ENCODE data around the gene SIN3B.
A peak's percentile ranks its signal among the peaks of the same experiment; 100 is the strongest.
"Not testable (repeated sequence)": the region's sequence is repeated elsewhere in the genome, so short reads cannot be mapped to it uniquely, and the experiment has no call there.

Gene SIN3B

GRCh38 chr19:16829010-16829821 is at the start of gene SIN3B:
Gene SIN3B (plus strand): TSS chr19:16829398. CDS start chr19:16829421, 23 bp downstream.
- DNase-seq (ENCODE audit: extremely low read depth in 1 of 2, low read depth in 1 of 2) = peak; percentile 65 to 83

DNA sequence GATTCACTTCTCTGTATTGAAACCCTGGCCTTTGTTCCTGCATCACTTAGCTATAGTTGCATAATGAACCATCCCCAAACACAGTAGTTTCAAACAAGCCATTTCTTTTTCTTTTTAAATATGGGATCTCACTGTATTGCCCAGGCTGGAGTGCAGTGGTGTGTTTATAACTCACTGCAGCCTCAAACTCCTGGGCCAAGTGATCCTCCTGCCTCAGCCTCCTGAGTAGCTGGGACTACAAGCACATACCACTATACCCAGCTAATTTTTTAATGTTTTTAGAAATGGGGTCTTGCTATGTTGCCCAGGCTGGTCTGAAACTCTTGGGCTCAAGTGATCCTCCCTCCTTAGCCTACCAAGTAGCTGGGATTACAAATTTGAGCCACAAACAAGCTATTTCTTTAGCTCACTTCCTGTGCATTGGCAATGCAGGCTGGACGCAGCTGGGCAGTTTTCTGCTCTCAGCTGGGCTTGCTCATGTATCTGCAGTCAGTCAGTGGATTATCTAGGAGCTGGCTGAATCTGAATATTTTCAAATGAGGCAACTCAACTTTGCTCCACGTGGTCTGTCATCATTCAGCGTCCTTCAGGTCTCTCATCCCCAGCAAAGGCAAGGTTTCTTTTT is 49.5 kb upstream of the SIN3B start:
- DNase-seq (ENCODE audit: extremely low read depth in 1 of 2, low read depth in 1 of 2) = no peak

GRCh38 chr19:16782719-16783118 is 46.5 kb upstream of the SIN3B start:
- no peak for DNase-seq (ENCODE audit: extremely low read depth in 1 of 2, low read depth in 1 of 2)

GRCh38 chr19:16788479-16788878 is 40.7 kb upstream of the SIN3B start:
- DNase-seq (ENCODE audit: extremely low read depth in 1 of 2, low read depth in 1 of 2) = no peak

GRCh38 chr19:16789238-16789637 is 40.0 kb upstream of the SIN3B start:
- DNase-seq (ENCODE audit: extremely low read depth in 1 of 2, low read depth in 1 of 2) = no peak

DNA sequence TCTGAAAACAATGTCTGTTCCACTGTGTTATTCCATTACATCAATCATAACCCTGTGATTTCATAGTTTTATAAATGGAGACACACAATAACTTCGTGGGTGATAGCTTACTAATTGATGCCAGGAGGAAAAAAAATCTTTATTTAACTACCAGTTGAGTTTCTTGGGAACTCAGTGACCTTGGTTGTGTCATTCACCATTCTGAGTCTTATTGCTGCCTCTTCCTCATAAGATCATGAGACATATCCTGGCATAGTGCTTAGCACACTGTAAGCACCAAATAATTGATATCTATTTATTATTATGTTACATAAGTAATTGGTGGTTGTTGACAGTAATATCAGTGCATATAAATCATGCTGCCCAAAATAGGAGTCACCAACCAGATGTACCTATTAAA is 39.1 kb upstream of the SIN3B start:
- no peak for DNase-seq (ENCODE audit: extremely low read depth in 1 of 2, low read depth in 1 of 2)

DNA sequence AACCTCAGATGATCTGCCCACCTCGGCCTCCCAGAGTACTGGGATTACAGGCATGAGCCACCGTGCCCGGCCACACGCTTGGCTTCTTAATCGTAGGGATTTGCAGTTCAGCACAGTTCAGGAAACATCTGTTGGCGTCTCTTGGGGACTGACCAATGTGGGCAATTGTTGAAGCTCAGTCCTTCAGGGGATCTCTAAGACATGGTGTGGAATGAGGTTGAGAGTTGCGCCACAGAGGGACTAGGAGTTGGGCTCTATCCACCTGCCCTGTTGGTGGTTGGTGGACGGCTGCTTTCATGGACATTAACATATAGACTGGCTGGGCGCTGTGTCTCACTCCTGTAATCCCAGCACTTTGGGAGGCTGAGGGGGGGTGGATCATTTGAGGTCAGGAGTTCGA is 37.3 kb upstream of the SIN3B start:
- no peak for DNase-seq (ENCODE audit: extremely low read depth in 1 of 2, low read depth in 1 of 2)

GRCh38 chr19:16794456-16795441 is 34.4 kb upstream of the SIN3B start:
- DNase-seq (ENCODE audit: extremely low read depth in 1 of 2, low read depth in 1 of 2) = no peak

GRCh38 chr19:16795731-16796130 is 33.5 kb upstream of the SIN3B start:
- no peak for DNase-seq (ENCODE audit: extremely low read depth in 1 of 2, low read depth in 1 of 2)

GRCh38 chr19:16797876-16798275 is 31.3 kb upstream of the SIN3B start:
- no peak for DNase-seq (ENCODE audit: extremely low read depth in 1 of 2, low read depth in 1 of 2)

DNA sequence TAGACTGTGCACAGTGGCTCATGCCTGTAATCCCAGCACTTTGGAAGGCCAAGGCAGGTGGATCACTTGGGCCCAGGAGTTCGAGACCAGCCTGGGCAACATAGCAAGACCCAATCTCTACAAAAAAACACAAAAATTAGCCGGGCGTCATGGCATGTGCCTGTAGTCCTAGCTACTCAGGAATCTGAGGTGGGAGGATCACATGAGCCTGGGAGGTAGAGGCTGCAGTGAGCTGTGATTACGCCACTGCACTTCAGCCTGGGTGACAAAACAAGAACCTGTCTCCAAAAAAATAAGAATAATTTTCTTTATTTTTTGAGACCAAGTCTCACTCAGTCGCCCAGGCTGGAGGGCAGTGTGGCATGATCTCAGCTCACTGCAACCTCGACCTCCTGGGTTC is 30.9 kb upstream of the SIN3B start:
- not testable (repeated sequence) for DNase-seq (ENCODE audit: extremely low read depth in 1 of 2, low read depth in 1 of 2)

DNA sequence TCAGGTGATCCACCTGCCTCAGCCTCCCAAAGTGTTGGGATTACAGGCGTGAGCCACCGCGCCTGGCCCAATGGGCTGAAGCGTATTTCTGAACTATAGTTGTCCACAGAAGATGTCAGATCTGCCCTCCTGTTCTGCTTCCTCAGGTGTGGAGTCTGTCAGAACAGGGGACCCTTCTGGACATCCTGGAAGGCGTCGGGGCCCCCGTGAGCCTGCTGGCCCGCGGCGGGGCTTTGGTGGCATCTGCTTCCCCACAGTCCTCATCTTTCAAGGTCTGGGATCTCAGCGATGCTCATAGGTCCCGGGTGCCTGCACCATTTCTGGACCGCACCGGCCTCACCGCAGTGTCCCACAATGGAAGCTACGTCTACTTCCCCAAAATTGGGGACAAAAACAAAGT is 29.5 kb upstream of the SIN3B start:
- DNase-seq (ENCODE audit: extremely low read depth in 1 of 2, low read depth in 1 of 2) = no peak

GRCh38 chr19:16801600-16802013 is 27.6 kb upstream of the SIN3B start:
- DNase-seq (ENCODE audit: extremely low read depth in 1 of 2, low read depth in 1 of 2) = no peak

DNA sequence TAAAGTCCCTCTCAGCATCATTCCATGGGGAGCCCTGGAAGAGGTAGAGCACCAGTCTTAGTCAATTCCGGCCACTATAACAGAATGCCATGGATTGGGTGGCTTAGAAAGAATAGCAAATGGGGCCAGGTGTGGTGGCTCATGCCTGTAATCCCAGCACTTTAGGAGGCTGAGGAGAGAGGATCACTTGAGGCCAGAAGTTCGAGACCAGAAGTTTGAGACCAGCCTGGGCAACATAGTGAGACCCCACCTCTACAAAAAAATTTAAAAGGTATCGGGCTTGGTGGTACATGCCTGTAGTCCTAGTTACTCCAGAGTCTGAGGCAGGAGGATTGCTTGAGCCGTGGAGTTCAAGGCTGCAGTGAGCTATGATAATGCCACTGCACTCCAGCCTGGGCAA is 25.0 kb upstream of the SIN3B start:
- no peak for DNase-seq (ENCODE audit: extremely low read depth in 1 of 2, low read depth in 1 of 2)

DNA sequence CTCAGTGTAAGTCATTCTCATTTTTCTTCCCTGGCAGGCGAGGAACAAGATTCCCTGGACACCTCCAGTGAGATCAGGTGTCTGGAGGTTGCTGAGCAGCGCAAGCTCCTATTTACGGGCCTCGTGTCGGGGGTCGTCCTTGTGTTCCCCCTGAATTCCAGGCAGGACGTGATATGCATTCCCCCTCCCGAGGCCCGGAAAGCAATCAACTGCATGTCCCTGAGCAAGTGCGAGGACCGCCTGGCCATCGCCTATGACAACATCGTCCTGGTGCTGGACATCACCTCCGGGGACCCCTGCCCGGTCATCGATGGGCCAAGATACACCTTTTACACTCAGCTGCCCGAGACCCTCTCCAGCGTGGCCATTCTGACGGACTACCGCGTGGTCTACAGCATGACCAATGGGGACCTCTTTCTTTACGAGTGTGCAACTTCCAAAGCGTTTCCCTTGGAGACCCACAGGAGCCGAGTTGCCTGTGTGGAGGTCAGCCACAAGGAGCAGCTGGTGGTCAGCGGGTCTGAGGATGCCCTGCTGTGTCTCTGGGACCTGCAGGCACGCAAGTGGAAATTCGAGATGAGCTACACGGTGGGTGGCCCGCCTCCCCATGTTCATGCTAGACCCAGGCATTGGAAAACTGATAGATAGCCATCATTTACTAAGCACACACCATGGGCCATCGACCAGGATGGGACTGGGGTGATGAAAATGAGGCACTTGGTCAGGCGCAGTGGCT is 21.5 kb upstream of the SIN3B start:
- no peak for DNase-seq (ENCODE audit: extremely low read depth in 1 of 2, low read depth in 1 of 2)

DNA sequence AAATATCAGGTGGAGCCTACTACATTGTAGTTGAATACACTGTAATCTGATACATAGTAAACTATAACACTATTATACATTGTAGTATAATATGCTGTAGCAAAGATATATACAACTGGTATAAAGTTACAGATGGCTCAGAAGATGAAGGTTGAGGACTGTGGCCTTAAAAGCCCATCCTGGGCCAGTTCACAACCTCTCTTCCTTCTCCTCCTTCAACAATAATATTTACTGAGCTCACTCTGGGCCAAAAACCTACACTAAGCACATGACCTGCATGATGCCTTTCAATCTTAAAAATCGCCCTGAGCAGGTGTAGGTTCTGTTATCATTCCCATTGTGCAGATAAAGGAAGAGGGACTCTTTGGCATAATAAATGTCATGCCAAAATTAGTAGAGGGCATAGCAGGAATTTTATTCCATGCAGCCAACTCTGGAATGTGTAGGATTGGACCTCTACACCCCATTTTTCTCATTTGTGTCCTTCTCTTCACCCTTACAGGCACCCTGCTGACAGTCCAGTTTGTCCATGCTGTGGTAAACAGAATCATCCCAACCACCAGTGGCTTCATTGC is 14.6 kb upstream of the SIN3B start:
- no peak for DNase-seq (ENCODE audit: extremely low read depth in 1 of 2, low read depth in 1 of 2)

GRCh38 chr19:16820056-16820455 is 9.1 kb upstream of the SIN3B start:
- no peak for DNase-seq (ENCODE audit: extremely low read depth in 1 of 2, low read depth in 1 of 2)

DNA sequence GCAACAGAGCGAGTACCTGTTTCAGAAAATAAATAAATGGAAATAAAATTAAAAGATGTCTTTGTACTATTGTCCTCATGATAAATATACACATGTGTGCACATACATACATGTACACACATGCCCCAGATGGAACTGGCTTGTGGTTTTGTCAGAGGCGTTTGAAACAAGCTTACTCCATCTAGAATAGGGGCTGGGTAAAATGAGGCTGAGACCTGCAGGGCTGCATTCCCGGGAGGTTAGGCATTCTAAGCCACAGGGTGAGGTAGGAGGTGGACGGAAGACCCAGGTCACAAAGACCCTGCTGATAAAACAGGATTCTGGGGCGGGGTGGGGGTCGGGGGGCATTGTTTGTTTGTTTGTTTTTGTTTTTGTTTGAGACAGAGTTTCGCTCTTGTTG is 8.1 kb upstream of the SIN3B start:
- DNase-seq (ENCODE audit: extremely low read depth in 1 of 2, low read depth in 1 of 2) = no peak

DNA sequence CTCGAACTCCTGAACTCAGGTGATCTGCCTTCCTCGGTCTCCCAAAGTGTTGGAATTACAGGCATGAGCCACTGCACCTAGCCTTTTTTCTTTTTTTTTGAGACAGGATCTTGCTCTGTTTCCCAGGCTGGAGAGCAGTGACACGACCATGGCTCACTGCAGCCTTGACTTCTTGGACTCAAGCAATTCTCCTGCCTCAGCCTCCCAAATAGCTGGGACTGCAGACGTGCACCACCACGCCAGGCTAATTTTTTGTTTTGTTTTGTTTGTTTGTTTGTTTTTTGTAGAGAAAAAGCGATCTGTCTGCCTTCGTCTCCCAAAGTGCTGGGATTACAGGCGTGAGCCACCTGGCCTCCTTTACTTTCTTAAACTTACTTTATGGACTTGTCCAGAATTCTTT is 6.5 kb upstream of the SIN3B start:
- DNase-seq (ENCODE audit: extremely low read depth in 1 of 2, low read depth in 1 of 2) = no peak

- no peak for DNase-seq (ENCODE audit: extremely low read depth in 1 of 2, low read depth in 1 of 2)
These were observed 4.4 kb upstream of the SIN3B start for GRCh38 chr19:16824658-16825311.
